GM06990 (cell line): ENCODE results near the gene LRP5.

Experiments used
- DNase-seq: peaks from one replicate; pipeline ENCODE4 v3.0.0-alpha.2; 2011; ENCODE audit not compliant: insufficient read length; ENCODE audit errors: extremely low read depth
- H3K27me3 ChIP-seq: replicated peaks from 2 replicates; pipeline ENCODE4 v1.6.0; 2011; ENCODE audit warnings: low read length; ENCODE audit not compliant: control insufficient read depth, insufficient read depth
- H3K36me3 ChIP-seq: 2 replicates; pipeline ENCODE4 v1.5.1; 2011; ENCODE audit warnings: low read length; ENCODE audit not compliant: control insufficient read depth, insufficient read depth
- H3K4me3 ChIP-seq: replicated peaks from 2 replicates; pipeline ENCODE4 v1.5.1; 2011; ENCODE audit warnings: low read depth, mild to moderate bottlenecking, control low read depth, low read length
- CTCF ChIP-seq: IDR thresholded peaks from 2 replicates; pipeline ENCODE4 v1.5.1; 2011; ENCODE audit warnings: low read length, control low read depth, mild to moderate bottlenecking, inconsistent platforms; ENCODE audit not compliant: insufficient read depth, poor library complexity, severe bottlenecking

LRP5 gene

DNA sequence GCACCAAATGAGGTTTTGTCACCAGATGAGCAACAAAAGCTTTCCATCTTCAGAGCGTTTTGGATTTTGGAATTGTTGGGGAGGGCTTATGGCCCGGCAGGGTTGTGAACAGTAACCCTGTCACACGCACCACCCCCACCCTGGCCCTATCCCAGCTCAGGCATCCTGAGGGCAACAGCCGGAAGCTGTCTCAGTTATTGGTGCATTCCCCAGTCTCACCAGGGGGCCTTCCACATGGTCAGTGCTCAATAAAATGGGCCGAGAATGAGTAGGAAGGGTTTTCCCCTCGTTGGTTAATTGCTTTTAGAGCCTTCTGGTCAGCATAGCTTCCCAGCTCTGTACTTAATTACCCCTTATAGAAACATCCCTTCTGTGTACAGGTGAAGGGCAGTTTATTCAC is 46.0 kb downstream of the LRP5 start:
- Histone ChIP-seq H3K36me3 (no peaks in the 10 kb centered on the region; the same call in 1 of the 2 replicates), H3K4me3 (no peak overlapping the region), H3K27me3 (no peaks in the 10 kb centered on the region)
- TF ChIP-seq CTCF, result no peak
- no peak for DNase-seq

- no peak for TF ChIP-seq CTCF
- Histone ChIP-seq H3K27me3 (no peaks in the 10 kb centered on the region), H3K36me3 (no peaks in the 10 kb centered on the region; the same call in 1 of the 2 replicates), H3K4me3 (no peak overlapping the region)
- no peak for DNase-seq
Observed at GRCh38 chr11:68361702-68362101, 49.3 kb downstream of the LRP5 start.

GRCh38 chr11:68362801-68363379 is 50.5 kb downstream of the LRP5 start:
- H3K4me3 ChIP-seq, result no peak overlapping the region
- no peak for TF ChIP-seq CTCF
- H3K36me3 ChIP-seq, result peaks cover 1% of the 10 kb centered on the region
- no peaks in the 10 kb centered on the region for H3K27me3 ChIP-seq
- no peak for DNase-seq

DNA sequence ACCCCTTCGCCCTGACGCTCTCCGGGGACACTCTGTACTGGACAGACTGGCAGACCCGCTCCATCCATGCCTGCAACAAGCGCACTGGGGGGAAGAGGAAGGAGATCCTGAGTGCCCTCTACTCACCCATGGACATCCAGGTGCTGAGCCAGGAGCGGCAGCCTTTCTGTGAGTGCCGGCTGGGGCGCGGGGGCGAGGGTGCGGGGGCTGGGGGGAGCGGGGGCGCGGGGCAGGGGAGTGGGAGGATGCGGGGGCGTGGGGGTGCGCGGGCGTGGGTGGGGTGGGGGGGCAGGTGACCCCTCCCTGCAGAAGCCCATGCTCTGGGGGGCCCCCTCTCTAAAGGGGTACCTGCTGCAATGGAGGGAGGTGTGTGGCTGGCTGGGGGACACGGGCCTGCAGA is 51.4 kb downstream of the LRP5 start:
- no peaks in the 10 kb centered on the region for H3K27me3 ChIP-seq
- H3K4me3 ChIP-seq, result no peak overlapping the region
- no peak for DNase-seq
- peaks cover 1% of the 10 kb centered on the region for H3K36me3 ChIP-seq
- TF ChIP-seq CTCF, result no peak

GRCh38 chr11:68364581-68364980 is 52.2 kb downstream of the LRP5 start:
- H3K27me3 ChIP-seq, result no peaks in the 10 kb centered on the region
- no peak overlapping the region for H3K4me3 ChIP-seq
- TF ChIP-seq CTCF, result no peak
- peaks cover 1% of the 10 kb centered on the region for H3K36me3 ChIP-seq
- DNase-seq, result no peak

GRCh38 chr11:68365943-68366435 is 53.6 kb downstream of the LRP5 start:
- no peak for DNase-seq
- Histone ChIP-seq H3K4me3 (no peak overlapping the region), H3K27me3 (no peaks in the 10 kb centered on the region), H3K36me3 (peaks cover 1% of the 10 kb centered on the region)
- no peak for TF ChIP-seq CTCF
